ENCODE results near the gene IFT57. TPM values are rescaled to one million over a fixed set of nuclear protein-coding genes. Genes with fewer than 3 reads are reported as not detected.

IFT57 gene
- total RNA-seq, 1 experiment from 2014 or later, result 32.1 TPM

DNA sequence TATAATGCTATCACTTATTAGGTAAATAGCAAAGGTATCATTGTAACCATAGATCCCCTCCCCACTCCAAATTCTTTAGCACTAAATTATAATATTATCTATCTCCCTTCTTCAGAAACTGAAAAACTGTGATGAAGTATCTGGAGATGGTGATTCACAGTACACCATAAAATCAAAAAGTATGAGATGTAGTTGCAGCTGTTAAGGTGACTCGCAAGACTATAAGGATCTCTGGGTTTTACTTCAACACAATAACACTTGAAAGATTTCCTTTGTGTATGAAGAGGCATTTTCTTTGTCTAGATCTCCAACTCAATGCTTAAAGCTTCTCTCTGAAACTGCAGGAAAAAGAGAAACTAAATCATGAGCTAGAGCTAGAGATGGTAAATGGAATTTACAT lies 46.9 kb downstream of the IFT57 start (continued):
- TF ChIP-seq, protein P1, sequence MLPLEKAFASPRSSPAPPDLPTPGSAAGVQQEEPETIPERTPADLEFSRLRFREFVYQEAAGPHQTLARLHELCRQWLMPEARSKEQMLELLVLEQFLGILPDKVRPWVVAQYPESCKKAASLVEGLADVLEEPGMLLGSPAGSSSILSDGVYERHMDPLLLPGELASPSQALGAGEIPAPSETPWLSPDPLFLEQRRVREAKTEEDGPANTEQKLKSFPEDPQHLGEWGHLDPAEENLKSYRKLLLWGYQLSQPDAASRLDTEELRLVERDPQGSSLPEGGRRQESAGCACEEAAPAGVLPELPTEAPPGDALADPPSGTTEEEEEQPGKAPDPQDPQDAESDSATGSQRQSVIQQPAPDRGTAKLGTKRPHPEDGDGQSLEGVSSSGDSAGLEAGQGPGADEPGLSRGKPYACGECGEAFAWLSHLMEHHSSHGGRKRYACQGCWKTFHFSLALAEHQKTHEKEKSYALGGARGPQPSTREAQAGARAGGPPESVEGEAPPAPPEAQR (CRISPR knock-in tag; IDR thresholded peaks at IDR 0.05), result no peak
- no peak for TF ChIP-seq TCF7 (CRISPR knock-in tag; IDR thresholded peaks at IDR 0.05; ENCODE audit: low read depth)

DNA sequence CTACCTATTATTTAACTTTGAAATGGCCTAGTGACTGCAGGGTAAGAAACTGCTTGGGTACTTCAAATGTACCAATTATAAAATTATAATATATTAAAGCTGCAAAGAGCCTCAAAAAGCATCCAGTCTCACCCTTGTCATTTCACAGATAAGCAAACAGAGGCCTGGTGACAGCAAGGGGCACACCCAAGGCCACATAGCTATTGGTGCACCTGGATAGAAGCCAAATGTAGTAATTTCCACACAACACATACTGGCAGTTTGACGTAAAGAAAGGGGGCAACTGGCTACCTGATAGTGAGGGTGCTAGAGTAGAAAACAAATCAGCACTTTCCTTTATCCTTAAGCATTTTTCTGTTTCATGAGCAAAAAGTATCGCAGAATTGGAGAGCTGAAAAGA lies 51.1 kb downstream of the IFT57 start:
- DNase-seq (ENCODE audit: low spot score), result no peak
- ChIA-PET CTCF (no interaction called here), POLR2A (interaction anchor here (0.7 kb wide), 1 partner anchor 280 kb away, joined by 3 read pairs; no protein-coding TSS in a partner anchor)
- no peak for ATAC-seq
- Mint-ChIP-seq H3K4me1 (peaks cover 9% of the 10 kb centered on the region), H3K4me3 (no peak overlapping the region), H3K9me3 (no peaks in the 10 kb centered on the region), H3K36me3 (no peaks in the 10 kb centered on the region), H3K27ac (no peak overlapping the region), H3K27me3 (ENCODE audit: low read depth) (no peaks in the 10 kb centered on the region)
- no peak for TF ChIP-seq ZNF232 (CRISPR knock-in tag; IDR thresholded peaks at IDR 0.05)

- TF ChIP-seq ZNF281 (CRISPR knock-in tag; IDR thresholded peaks at IDR 0.05), result no peak
- TF ChIP-seq, protein P2, sequence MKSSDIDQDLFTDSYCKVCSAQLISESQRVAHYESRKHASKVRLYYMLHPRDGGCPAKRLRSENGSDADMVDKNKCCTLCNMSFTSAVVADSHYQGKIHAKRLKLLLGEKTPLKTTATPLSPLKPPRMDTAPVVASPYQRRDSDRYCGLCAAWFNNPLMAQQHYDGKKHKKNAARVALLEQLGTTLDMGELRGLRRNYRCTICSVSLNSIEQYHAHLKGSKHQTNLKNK (CRISPR knock-in tag; IDR thresholded peaks at IDR 0.05), result no peak
- no peak for TF ChIP-seq ZNF532 (CRISPR knock-in tag; IDR thresholded peaks at IDR 0.05; ENCODE audit: borderline replicate concordance)
- TF ChIP-seq, protein P3, sequence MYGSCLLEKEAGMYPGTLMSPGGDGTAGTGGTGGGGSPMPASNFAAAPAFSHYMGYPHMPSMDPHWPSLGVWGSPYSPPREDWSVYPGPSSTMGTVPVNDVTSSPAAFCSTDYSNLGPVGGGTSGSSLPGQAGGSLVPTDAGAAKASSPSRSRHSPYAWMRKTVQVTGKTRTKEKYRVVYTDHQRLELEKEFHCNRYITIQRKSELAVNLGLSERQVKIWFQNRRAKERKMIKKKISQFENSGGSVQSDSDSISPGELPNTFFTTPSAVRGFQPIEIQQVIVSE (CRISPR knock-in tag; IDR thresholded peaks at IDR 0.05; ENCODE audit: borderline replicate concordance), result no peak
- no peak for TF ChIP-seq ATF2 (CRISPR knock-in tag; IDR thresholded peaks at IDR 0.05; ENCODE audit: borderline replicate concordance, low read depth)
- no peak for TF ChIP-seq ZBTB43 (CRISPR knock-in tag; IDR thresholded peaks at IDR 0.05)
- TF ChIP-seq ATF1 (CRISPR knock-in tag; IDR thresholded peaks at IDR 0.05), result no peak
- no peak for TF ChIP-seq E2F4 (CRISPR knock-in tag; IDR thresholded peaks at IDR 0.05; ENCODE audit: borderline replicate concordance, low read depth)
- TF ChIP-seq, protein P4, sequence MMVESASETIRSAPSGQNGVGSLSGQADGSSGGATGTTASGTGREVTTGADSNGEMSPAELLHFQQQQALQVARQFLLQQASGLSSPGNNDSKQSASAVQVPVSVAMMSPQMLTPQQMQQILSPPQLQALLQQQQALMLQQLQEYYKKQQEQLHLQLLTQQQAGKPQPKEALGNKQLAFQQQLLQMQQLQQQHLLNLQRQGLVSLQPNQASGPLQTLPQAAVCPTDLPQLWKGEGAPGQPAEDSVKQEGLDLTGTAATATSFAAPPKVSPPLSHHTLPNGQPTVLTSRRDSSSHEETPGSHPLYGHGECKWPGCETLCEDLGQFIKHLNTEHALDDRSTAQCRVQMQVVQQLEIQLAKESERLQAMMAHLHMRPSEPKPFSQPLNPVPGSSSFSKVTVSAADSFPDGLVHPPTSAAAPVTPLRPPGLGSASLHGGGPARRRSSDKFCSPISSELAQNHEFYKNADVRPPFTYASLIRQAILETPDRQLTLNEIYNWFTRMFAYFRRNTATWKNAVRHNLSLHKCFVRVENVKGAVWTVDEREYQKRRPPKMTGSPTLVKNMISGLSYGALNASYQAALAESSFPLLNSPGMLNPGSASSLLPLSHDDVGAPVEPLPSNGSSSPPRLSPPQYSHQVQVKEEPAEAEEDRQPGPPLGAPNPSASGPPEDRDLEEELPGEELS (CRISPR knock-in tag; IDR thresholded peaks at IDR 0.05), result no peak
- no peak for TF ChIP-seq MXD4 (CRISPR knock-in tag; IDR thresholded peaks at IDR 0.05; ENCODE audit: borderline replicate concordance)
- no peak for TF ChIP-seq CBFB (CRISPR knock-in tag; IDR thresholded peaks at IDR 0.05; ENCODE audit: low read depth)
- no peak for TF ChIP-seq ZNF423 (CRISPR knock-in tag; IDR thresholded peaks at IDR 0.05)
- H3K4me1 Mint-ChIP-seq, result no peaks in the 10 kb centered on the region
- no peak overlapping the region for H3K27ac Mint-ChIP-seq
- DNase-seq (ENCODE audit: low spot score) (no peak), ATAC-seq (no peak)
- no peaks in the 10 kb centered on the region for H3K9me3 Mint-ChIP-seq
- POLR2A ChIA-PET, result no interaction called here
- CTCF ChIA-PET, result interaction anchor here (1.4 kb wide), 1 partner anchor 11 kb away, joined by 3 read pairs; no protein-coding TSS in a partner anchor
- H3K4me3 Mint-ChIP-seq, result no peak overlapping the region
- H3K36me3 Mint-ChIP-seq, result no peaks in the 10 kb centered on the region
- no peaks in the 10 kb centered on the region for H3K27me3 Mint-ChIP-seq (ENCODE audit: low read depth)
Measured at GRCh38 chr3:108164391-108164790, 57.8 kb downstream of the IFT57 start.
